ENCODE results near the gene NDUFB10. TPM values are rescaled to one million over a fixed set of nuclear protein-coding genes. Genes with fewer than 3 reads are reported as not detected.
A peak's percentile ranks its signal among the peaks of the same experiment; 100 is the strongest.

The NDUFB10 gene
- total RNA-seq, 1 experiment from 2014 or later: 287 TPM

- Histone ChIP-seq H3K9me3 (ENCODE audit: control insufficient read depth, insufficient read depth, low read depth, low read length) (no peaks in the 10 kb centered on the region), H3K4me1 (ENCODE audit: control insufficient read depth, insufficient read depth, low read length) (peaks cover 37% of the 10 kb centered on the region), H3K27me3 (ENCODE audit: control insufficient read depth, insufficient read depth, low read length) (no peaks in the 10 kb centered on the region), H3K4me3 (ENCODE audit: low read depth in 2 of 2, low read length in 2 of 2) (no peak overlapping the region), H3K27ac (ENCODE audit: low read length) (no peak overlapping the region), H3K36me3 (ENCODE audit: control insufficient read depth, insufficient read depth, low read length) (peaks cover 6% of the 10 kb centered on the region; the same call in 1 of the 2 replicates)
- CTCF ChIA-PET: interaction anchor here (0.6 kb wide), 2 partner anchors 9 to 40 kb away, joined by 8 to 11 read pairs; no protein-coding TSS in a partner anchor
- DNase-seq (ENCODE audit: low read depth, low spot score): no peak
- no TSS peak for BruUV-seq (replicated peaks)
- intact Hi-C loops (cut with micrococcal nuclease; ENCODE audit: unreplicated experiment): no loop called here
- in situ Hi-C loops (cut with HindIII; ENCODE audit: low pct_unique_long_range_greater_than_20kb, low sequenced_read_pairs): no loop called here
- POLR2A ChIA-PET: no interaction called here
- no peak for TF ChIP-seq REST (IDR thresholded peaks at IDR 0.05; ENCODE audit: insufficient read depth in 1 of 2, low read depth in 2 of 2, low read length in 1 of 2)
- TF ChIP-seq POLR2AphosphoS5 (IDR thresholded peaks at IDR 0.05; ENCODE audit: low read depth, low read length): no peak
- no peak for TF ChIP-seq SIN3A (IDR thresholded peaks at IDR 0.05; ENCODE audit: borderline replicate concordance, insufficient read depth, low read depth, low read length)
- no peak for TF ChIP-seq CTCF (IDR thresholded peaks at IDR 0.05)
- no peak for TF ChIP-seq TCF7L2 (IDR thresholded peaks at IDR 0.05; ENCODE audit: low read depth, low read length)
- no peak for ATAC-seq
These were observed 43.3 kb downstream of the NDUFB10 start for GRCh38 chr16:2002406-2003230.

GRCh38 chr16:2003231-2003826 is 44.0 kb downstream of the NDUFB10 start:
- BruUV-seq (replicated peaks): no TSS peak
- in situ Hi-C loops (cut with HindIII; ENCODE audit: low pct_unique_long_range_greater_than_20kb, low sequenced_read_pairs): no loop called here

More at GRCh38 chr16:2003231-2003826, 44.0 kb downstream of the NDUFB10 start:
- no peaks in the 10 kb centered on the region for H3K9me3 ChIP-seq (ENCODE audit: control insufficient read depth, insufficient read depth, low read depth, low read length)
- H3K4me1 ChIP-seq (ENCODE audit: control insufficient read depth, insufficient read depth, low read length): peaks cover 43% of the 10 kb centered on the region
- peak overlapping the region; percentile 48; the same call in 1 of the 2 replicates for H3K27ac ChIP-seq (ENCODE audit: low read length)
- H3K4me3 ChIP-seq (ENCODE audit: low read depth in 2 of 2, low read length in 2 of 2): no peak overlapping the region
- no peaks in the 10 kb centered on the region for H3K27me3 ChIP-seq (ENCODE audit: control insufficient read depth, insufficient read depth, low read length)
- CTCF ChIA-PET: interaction anchor here (0.5 to 0.6 kb wide), 3 partner anchors 9 to 216 kb away, joined by 5 to 11 read pairs (median 8); no protein-coding TSS in a partner anchor
- no peak for TF ChIP-seq REST (IDR thresholded peaks at IDR 0.05; ENCODE audit: insufficient read depth in 1 of 2, low read depth in 2 of 2, low read length in 1 of 2)
- no peak for TF ChIP-seq TCF7L2 (IDR thresholded peaks at IDR 0.05; ENCODE audit: low read depth, low read length)
- TF ChIP-seq SIN3A (IDR thresholded peaks at IDR 0.05; ENCODE audit: borderline replicate concordance, insufficient read depth, low read depth, low read length): no peak
- TF ChIP-seq CTCF (IDR thresholded peaks at IDR 0.05): no peak
- no peak for TF ChIP-seq POLR2AphosphoS5 (IDR thresholded peaks at IDR 0.05; ENCODE audit: low read depth, low read length)
- no peak for DNase-seq (ENCODE audit: low read depth, low spot score)
- POLR2A ChIA-PET: no interaction called here
- peaks cover 6% of the 10 kb centered on the region; the same call in 1 of the 2 replicates for H3K36me3 ChIP-seq (ENCODE audit: control insufficient read depth, insufficient read depth, low read length)
- intact Hi-C loops (cut with micrococcal nuclease; ENCODE audit: unreplicated experiment): no loop called here
- no peak for ATAC-seq
